ENCODE measurements around the gene HPSE2.

GRCh38 chr10:99207340-99207739 lies 28.3 kb downstream of the HPSE2 start:
- TF ChIP-seq MYC (IDR thresholded peaks at IDR 0.05; ENCODE audit: borderline replicate concordance, low read length) (no peak), JUNB (IDR thresholded peaks at IDR 0.05) (no peak), CTCF (IDR thresholded peaks at IDR 0.05) (no peak), USF2 (IDR thresholded peaks at IDR 0.05) (no peak), RNF2 (IDR thresholded peaks at IDR 0.05; ENCODE audit: borderline replicate concordance, low read depth) (no peak), SREBF2 (IDR thresholded peaks at IDR 0.05) (no peak), KDM1A (IDR thresholded peaks at IDR 0.05; ENCODE audit: low read depth) (no peak), POLR2A (IDR thresholded peaks at IDR 0.05; ENCODE audit: low read length) (no peak), RFX5 (IDR thresholded peaks at IDR 0.05) (no peak)

Data from A549 (cell line).